B cell (primary cell): Measurements from ENCODE around the gene PAPSS2. TPM values are rescaled to one million over a fixed set of nuclear protein-coding genes. Genes with fewer than 3 reads are reported as not detected.

Experiments
- ATAC-seq: fragments of 200-7000 bp; cut with Tn5 transposase; one replicate; pipeline ENCODE4 v1.10.0; 2021; ENCODE audit warnings: low read depth, mild to moderate bottlenecking, moderate number of reproducible peaks, moderate library complexity
- CTCF ChIA-PET: fragments of 350-600 bp; sonication (Branson Sonifier 250); formaldehyde crosslinking; loops from one replicate; lab custom pipeline; 2021; ENCODE audit warnings: antibody characterized with exemption, inconsistent platforms; lab: Charles Lee
- POLR2A ChIA-PET: fragments of 350-600 bp; sonication (Branson Sonifier 250); formaldehyde crosslinking; loops from one replicate; lab custom pipeline; 2021; ENCODE audit warnings: antibody characterized with exemption; lab: Charles Lee
- DNase-seq: peaks from one replicate; pipeline ENCODE4 v3.0.0; 2013
- H2AFZ ChIP-seq: 2 replicates; pipeline ENCODE4 v1.6.1; 2012; ENCODE audit warnings: mild to moderate bottlenecking, low read depth, low read length; ENCODE audit not compliant: insufficient read depth, poor library complexity, severe bottlenecking
- H3K27ac ChIP-seq, 2 donors: 1 replicate in 1 of 2; 2 replicates in 1 of 2; pipeline ENCODE4 v1.5.1; 2012 to 2013; ENCODE audit warnings: low read length in 2 of 2, mild to moderate bottlenecking in 2 of 2, moderate library complexity in 1 of 2
- H3K27me3 ChIP-seq, 4 experiments: fragments of 200-600 bp in 1 of 4; sonication (generic) in 1 of 4; replicated peaks in 1 of 4; 1 replicate in 2 of 4; 2 replicates in 2 of 4; pipeline versions ENCODE4 v1.6.1 to v1.7.0; 2013 to 2016; ENCODE audit warnings: low read length in 3 of 4, mild to moderate bottlenecking in 2 of 4, mixed read lengths in 1 of 4, moderate library complexity in 1 of 4; ENCODE audit not compliant: insufficient read depth in 4 of 4, control insufficient read depth in 3 of 4; ENCODE audit errors: control extremely low read depth in 1 of 4
- H3K36me3 ChIP-seq, 2 experiments: replicated peaks in 1 of 2; 1 replicate in 1 of 2; 2 replicates in 1 of 2; pipeline versions ENCODE4 v1.6.1 to v1.7.1; 2013; ENCODE audit warnings: low read length in 1 of 2; ENCODE audit not compliant: insufficient read depth in 2 of 2, control insufficient read depth in 1 of 2; ENCODE audit errors: control extremely low read depth in 1 of 2, extremely low read depth in 1 of 2
- H3K4me1 ChIP-seq, 2 donors: fragments of 200-600 bp in 1 of 2; sonication (generic) in 1 of 2; 1 replicate in 1 of 2; 2 replicates in 1 of 2; pipeline versions ENCODE4 v1.5.1 to v1.6.1; 2013 to 2017; ENCODE audit warnings: low read length in 2 of 2; ENCODE audit not compliant: control insufficient read depth in 2 of 2, insufficient read depth in 2 of 2
- H3K4me2 ChIP-seq: replicated peaks from 2 replicates; pipeline ENCODE3; 2012; ENCODE audit warnings: mild to moderate bottlenecking, low read depth, low read length; ENCODE audit not compliant: poor library complexity, severe bottlenecking
- H3K4me3 ChIP-seq, 5 experiments: fragments of 200-600 bp in 1 of 5; sonication (generic) in 1 of 5; 1 replicate in 3 of 5; 2 replicates in 2 of 5; pipeline versions ENCODE4 v1.5.1 to v1.7.0; 2011 to 2016; ENCODE audit warnings: low read length in 4 of 5, mild to moderate bottlenecking in 4 of 5, low read depth in 2 of 5, control low read depth in 1 of 5, moderate library complexity in 1 of 5; ENCODE audit not compliant: insufficient read depth in 1 of 5; ENCODE audit errors: control extremely low read depth in 1 of 5, extremely low read depth in 1 of 5
- H3K79me2 ChIP-seq: fragments of 200-600 bp; sonication (generic); one replicate; pipeline ENCODE4 v1.6.0; 2016; ENCODE audit warnings: low read length; ENCODE audit not compliant: control insufficient read depth, insufficient read depth
- H3K9ac ChIP-seq: fragments of 200-600 bp; sonication (generic); 2 replicates; pipeline ENCODE4 v1.6.1; 2017; ENCODE audit warnings: mild to moderate bottlenecking, low read length, moderate library complexity
- H3K9me3 ChIP-seq, 3 donors: one replicate each; pipeline versions ENCODE4 v1.6.1 to v1.7.1; 2013; ENCODE audit warnings: low read length in 2 of 3; ENCODE audit not compliant: control insufficient read depth in 2 of 3, insufficient read depth in 1 of 3; ENCODE audit errors: control extremely low read depth in 1 of 3
- H4K20me1 ChIP-seq: 2 replicates; pipeline ENCODE4 v1.6.0; 2012; ENCODE audit warnings: mild to moderate bottlenecking, low read length; ENCODE audit not compliant: insufficient read depth, control insufficient read depth, poor library complexity, severe bottlenecking
- H3K27ac Mint-ChIP-seq: one replicate; pipeline ENCODE4 v1.8.0; 2021; ENCODE audit warnings: mixed read lengths
- H3K27me3 Mint-ChIP-seq: one replicate; pipeline ENCODE4 v1.8.0; 2021; ENCODE audit warnings: mixed read lengths
- H3K4me1 Mint-ChIP-seq: one replicate; pipeline ENCODE4 v1.8.0; 2021; ENCODE audit warnings: mixed read lengths
- H3K4me3 Mint-ChIP-seq: one replicate; pipeline ENCODE4 v1.8.0; 2021; ENCODE audit warnings: mixed read lengths
- H3K9me3 Mint-ChIP-seq: one replicate; pipeline ENCODE4 v1.8.0; 2022; ENCODE audit warnings: mixed read lengths; ENCODE audit not compliant: insufficient read depth
- CTCF ChIP-seq: fragments of 200-600 bp; IDR thresholded peaks from one replicate; pipeline ENCODE4 v1.8.0; 2022; ENCODE audit warnings: antibody characterized with exemption, mild to moderate bottlenecking
- EZH2 ChIP-seq: IDR thresholded peaks from 2 replicates; pipeline ENCODE4 v1.6.1; 2012; ENCODE audit warnings: borderline replicate concordance, low read depth, mild to moderate bottlenecking, moderate library complexity, low read length; ENCODE audit not compliant: insufficient read depth, poor library complexity, severe bottlenecking
- WGBS: methylation state at CpG from one replicate; pipeline ENCODE4 v1.1.5; 2013; ENCODE audit warnings: missing lambda C conversion rate; ENCODE audit not compliant: insufficient coverage; 5-methylcytosine and 5-hydroxymethylcytosine counted together
- intact Hi-C: fragments of 100-400 bp; cut with micrococcal nuclease; formaldehyde crosslinking; loops from one replicate; pipeline ENCODE4 v1.10.0; 2022
- polyA plus RNA-seq: library from polyadenylated mRNA; depleted of rRNA; stranded (reverse); fragments of >200 nt; gene quantifications from 2 replicates; pipeline ENCODE4 v1.2.3, GENCODE V29; 2012
- total RNA-seq, 2 donors: library from RNA; stranded (reverse); fragments of 120-200 nt in 1 of 2; gene quantifications; 1 replicate in 1 of 2; 2 replicates in 1 of 2; pipeline versions ENCODE4 v1.2.3 to v1.2.4, GENCODE V29; 2013 to 2022

PAPSS2 gene
- total and polyA plus RNA-seq, 2 donors (not counting 1 experiment from before 2014, with no cell fraction given) = not detected

- Mint-ChIP-seq H3K27ac (no peak overlapping the region), H3K27me3 (peaks cover 8% of the 10 kb centered on the region), H3K4me1 (no peaks in the 10 kb centered on the region), H3K4me3 (no peak overlapping the region), H3K9me3 (no peaks in the 10 kb centered on the region)
- H3K27me3 ChIP-seq = no peaks in the 10 kb centered on the region
- no peaks in the 10 kb centered on the region for H3K36me3 ChIP-seq
- ATAC-seq = no peak
- ChIA-PET CTCF (interaction anchor here (0.7 kb wide), 1 partner anchor 45 kb away, joined by 3 read pairs; no protein-coding TSS in a partner anchor), POLR2A (no interaction called here)
- H3K27ac ChIP-seq = no peak overlapping the region
- H3K4me2 ChIP-seq = no peak overlapping the region
- DNase-seq = no peak
- no peak for TF ChIP-seq CTCF
- TF ChIP-seq EZH2 = no peak
- no peaks in the 10 kb centered on the region for H3K9me3 ChIP-seq
- WGBS = 88% methylated on average over 9 of the region's 9 CpGs
- no peaks in the 10 kb centered on the region for H3K79me2 ChIP-seq
- no peaks in the 10 kb centered on the region for H4K20me1 ChIP-seq
- H3K4me3 ChIP-seq = no peak overlapping the region
- H3K4me1 ChIP-seq = no peaks in the 10 kb centered on the region
- H2AFZ ChIP-seq = no peak overlapping the region
- intact Hi-C loops = no loop called here
- H3K9ac ChIP-seq = no peak overlapping the region
Measured at GRCh38 chr10:87702260-87702972, 42.7 kb downstream of the PAPSS2 start.

- H3K4me1 Mint-ChIP-seq = no peaks in the 10 kb centered on the region
- Histone ChIP-seq H3K79me2 (no peaks in the 10 kb centered on the region), H3K4me3 (no peak overlapping the region), H4K20me1 (no peaks in the 10 kb centered on the region), H3K4me2 (no peak overlapping the region), H3K9me3 (no peaks in the 10 kb centered on the region), H3K27me3 (no peaks in the 10 kb centered on the region), H3K27ac (no peak overlapping the region), H3K4me1 (no peaks in the 10 kb centered on the region), H3K9ac (no peak overlapping the region), H3K36me3 (no peaks in the 10 kb centered on the region), H2AFZ (no peak overlapping the region)
- no peak overlapping the region for H3K4me3 Mint-ChIP-seq
- ChIA-PET POLR2A (no interaction called here), CTCF (no interaction called here)
- intact Hi-C loops = no loop called here
- ATAC-seq = no peak
- TF ChIP-seq EZH2 (no peak), CTCF (no peak)
- no peak overlapping the region for H3K27ac Mint-ChIP-seq
- no peak for DNase-seq
- H3K9me3 Mint-ChIP-seq = no peaks in the 10 kb centered on the region
- 79% methylated on average over 2 of the region's 4 CpGs for WGBS
- peaks cover 5% of the 10 kb centered on the region for H3K27me3 Mint-ChIP-seq
Measured at GRCh38 chr10:87702973-87703294, 43.3 kb downstream of the PAPSS2 start.
